Naive thymus-derived CD4-positive, alpha-beta T cell (primary cell): Measurements from ENCODE around the gene TRIM9. TPM values are rescaled to one million over a fixed set of nuclear protein-coding genes. Genes with fewer than 3 reads are reported as not detected.

Experiments
- ATAC-seq: fragments of 150-1000 bp; cut with Tn5 transposase; 2 replicates; pipeline ENCODE4 v1.10.0; 2021; ENCODE audit warnings: mild to moderate bottlenecking, moderate library complexity
- CTCF ChIA-PET: fragments of 350-600 bp; sonication (Branson Sonifier 250); formaldehyde crosslinking; loops from one replicate; lab custom pipeline; 2021; ENCODE audit warnings: antibody characterized with exemption; lab: Charles Lee
- POLR2A ChIA-PET: fragments of 350-600 bp; sonication (Branson Sonifier 250); formaldehyde crosslinking; loops from one replicate; lab custom pipeline; 2021; ENCODE audit warnings: antibody characterized with exemption, inconsistent platforms; lab: Charles Lee
- DNase-seq, 9 donors: peaks; one replicate each; pipeline versions ENCODE4 v3.0.0 to v3.0.0-alpha.2; 2020 to 2022; ENCODE audit warnings: mixed read lengths in 1 of 9
- H3K27ac ChIP-seq: one replicate; pipeline ENCODE4 v1.7.0; 2013; ENCODE audit warnings: mild to moderate bottlenecking, low read depth, low read length, moderate library complexity
- H3K27me3 ChIP-seq, 2 donors: one replicate each; pipeline ENCODE4 v1.7.0; 2013; ENCODE audit warnings: low read length in 2 of 2, mild to moderate bottlenecking in 2 of 2, moderate library complexity in 2 of 2; ENCODE audit not compliant: control insufficient read depth in 2 of 2, insufficient read depth in 2 of 2
- H3K36me3 ChIP-seq, 3 experiments: 1 replicate in 2 of 3; 2 replicates in 1 of 3; pipeline ENCODE4 v1.7.0; 2013; ENCODE audit warnings: low read length in 3 of 3, mild to moderate bottlenecking in 3 of 3, moderate library complexity in 1 of 3; ENCODE audit not compliant: insufficient read depth in 3 of 3, control insufficient read depth in 2 of 3
- H3K4me1 ChIP-seq, 2 donors: one replicate each; pipeline ENCODE4 v1.7.0; 2013; ENCODE audit warnings: low read length in 2 of 2, mild to moderate bottlenecking in 2 of 2, moderate library complexity in 1 of 2; ENCODE audit not compliant: control insufficient read depth in 2 of 2, insufficient read depth in 2 of 2
- H3K4me3 ChIP-seq: 2 replicates; pipeline ENCODE4 v1.7.0; 2013; ENCODE audit warnings: mild to moderate bottlenecking, low read length
- H3K9me3 ChIP-seq, 3 experiments: 1 replicate in 2 of 3; 2 replicates in 1 of 3; pipeline ENCODE4 v1.7.0; 2013; ENCODE audit warnings: low read length in 3 of 3; ENCODE audit not compliant: control insufficient read depth in 2 of 3
- H3K27ac Mint-ChIP-seq, 9 donors: one replicate each; pipeline ENCODE4 v1.8.0; 2020 to 2022; ENCODE audit warnings: mixed read lengths in 9 of 9, mild to moderate bottlenecking in 8 of 9, moderate library complexity in 5 of 9, inconsistent platforms in 2 of 9
- H3K27me3 Mint-ChIP-seq, 5 donors: one replicate each; pipeline ENCODE4 v1.8.0; 2021 to 2022; ENCODE audit warnings: mixed read lengths in 5 of 5, mild to moderate bottlenecking in 1 of 5
- H3K36me3 Mint-ChIP-seq, 5 donors: one replicate each; pipeline ENCODE4 v1.8.0; 2020 to 2022; ENCODE audit warnings: mixed read lengths in 5 of 5, mild to moderate bottlenecking in 3 of 5, inconsistent platforms in 1 of 5
- H3K4me1 Mint-ChIP-seq, 7 donors: one replicate each; pipeline ENCODE4 v1.8.0; 2020 to 2022; ENCODE audit warnings: mixed read lengths in 7 of 7, mild to moderate bottlenecking in 3 of 7, inconsistent platforms in 1 of 7
- H3K4me3 Mint-ChIP-seq, 10 donors: one replicate each; pipeline ENCODE4 v1.8.0; 2020 to 2022; ENCODE audit warnings: mild to moderate bottlenecking in 10 of 10, mixed read lengths in 10 of 10, moderate library complexity in 6 of 10, inconsistent platforms in 2 of 10
- H3K9me3 Mint-ChIP-seq, 11 donors: one replicate each; pipeline ENCODE4 v1.8.0; 2020 to 2022; ENCODE audit warnings: mixed read lengths in 11 of 11, mild to moderate bottlenecking in 4 of 11, inconsistent platforms in 1 of 11, moderate library complexity in 1 of 11
- intact Hi-C, 2 donors: fragments of 100-400 bp; cut with micrococcal nuclease; formaldehyde crosslinking; loops; one replicate each; pipeline ENCODE4 v1.15.1; 2023
- polyA plus RNA-seq, 2 donors: library from polyadenylated mRNA; unstranded; fragments of 300-500 nt; fragmentation: Illumina TruSeq; gene quantifications; one replicate each; pipeline ENCODE4 v1.2.3, GENCODE V29; 2021
- total RNA-seq, 6 experiments: library from RNA in 5 of 6; stranded (reverse) in 5 of 6; gene quantifications; 1 replicate in 5 of 6; 2 replicates in 1 of 6; pipeline ENCODE4 v1.2.3 and lab custom pipeline; 2021 to 2026

The TRIM9 gene
- total and polyA plus RNA-seq, 7 experiments from 2014 or later: 0.04 to 1.7 (median 0.37) TPM

- intact Hi-C loops: no loop called here
- CTCF ChIA-PET: no interaction called here
- POLR2A ChIA-PET: no interaction called here
- Mint-ChIP-seq H3K27ac (no peak overlapping the region), H3K4me1 (no peaks in the 10 kb centered on the region), H3K9me3 (peaks cover 0 to 2% (median 0%) of the 10 kb centered on the region in 11 donors), H3K27me3 (peaks cover 0 to 16% (median 5%) of the 10 kb centered on the region in 5 donors), H3K36me3 (no peaks in the 10 kb centered on the region), H3K4me3 (no peak overlapping the region)
- H3K27me3 ChIP-seq: no peaks in the 10 kb centered on the region
- no peaks in the 10 kb centered on the region for H3K9me3 ChIP-seq
- no peaks in the 10 kb centered on the region for H3K4me1 ChIP-seq
- no peak for ATAC-seq
- no peaks in the 10 kb centered on the region for H3K36me3 ChIP-seq
- H3K27ac ChIP-seq: no peak overlapping the region
- no peak for DNase-seq
- no peak overlapping the region for H3K4me3 ChIP-seq
These were observed 49.9 kb downstream of the TRIM9 start for GRCh38 chr14:51044961-51045360.

DNA sequence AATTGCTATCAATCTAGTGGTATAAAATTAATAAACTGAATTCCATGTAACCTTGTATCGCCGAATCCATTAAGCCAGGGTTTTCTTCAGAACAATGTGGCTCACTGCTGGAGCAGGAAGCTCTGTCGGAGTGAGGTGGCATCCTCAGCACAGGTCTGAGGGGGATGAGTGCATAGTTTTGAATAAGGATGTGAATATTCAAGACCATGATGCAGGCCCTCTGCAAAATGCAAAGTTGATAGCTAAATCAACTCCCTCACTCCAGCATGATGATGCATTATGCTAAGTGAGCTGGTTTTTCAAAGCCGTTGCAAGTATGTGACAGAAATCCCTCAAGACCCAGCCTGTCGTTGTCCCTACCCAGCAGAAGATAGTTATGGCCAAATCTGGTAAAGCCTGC, 53.0 kb downstream of the TRIM9 start:
- no peak for ATAC-seq
- no peak overlapping the region for H3K27ac ChIP-seq
- no peaks in the 10 kb centered on the region for H3K9me3 Mint-ChIP-seq

DNA sequence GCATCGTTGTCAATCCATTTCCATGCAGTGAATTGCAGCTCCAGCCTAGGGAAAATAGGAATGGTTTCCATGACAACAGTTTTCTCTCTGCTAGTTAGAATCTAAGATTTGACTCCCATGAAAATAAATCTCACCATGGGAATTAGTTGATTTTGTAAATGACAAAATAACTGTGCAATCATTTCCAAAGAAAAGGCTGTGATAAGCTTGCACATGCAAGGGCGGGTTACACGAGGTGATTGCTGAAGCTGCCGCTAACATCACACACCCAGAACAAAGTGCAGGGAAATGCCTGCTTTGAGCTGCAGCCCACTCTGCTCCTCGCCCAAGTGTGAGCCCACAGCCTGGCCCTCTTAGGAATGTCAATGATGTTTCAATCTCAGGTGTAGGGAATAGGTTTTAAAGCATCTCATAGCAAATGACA, 53.8 kb downstream of the TRIM9 start:
- H3K36me3 ChIP-seq: no peaks in the 10 kb centered on the region
- no peaks in the 10 kb centered on the region for H3K4me1 ChIP-seq
- no peak for DNase-seq
- no peaks in the 10 kb centered on the region for H3K27me3 ChIP-seq
- Mint-ChIP-seq H3K4me1 (no peaks in the 10 kb centered on the region), H3K9me3 (no peaks in the 10 kb centered on the region), H3K27ac (no peak overlapping the region), H3K4me3 (no peak overlapping the region), H3K27me3 (peaks cover 0 to 7% (median 5%) of the 10 kb centered on the region in 5 donors), H3K36me3 (no peaks in the 10 kb centered on the region)
- ChIA-PET CTCF (no interaction called here), POLR2A (no interaction called here)
- no peak for ATAC-seq
- no peak overlapping the region for H3K4me3 ChIP-seq
- H3K27ac ChIP-seq: no peak overlapping the region
- intact Hi-C loops: no loop called here
- H3K9me3 ChIP-seq: no peaks in the 10 kb centered on the region

More for the DNA sequence above, 53.0 kb downstream of the TRIM9 start:
- no peak overlapping the region for H3K4me3 Mint-ChIP-seq
- no peak for DNase-seq
- no peaks in the 10 kb centered on the region for H3K27me3 ChIP-seq
- no peaks in the 10 kb centered on the region for H3K4me1 Mint-ChIP-seq
- H3K27ac Mint-ChIP-seq: no peak overlapping the region
- no peaks in the 10 kb centered on the region for H3K4me1 ChIP-seq
- no peaks in the 10 kb centered on the region for H3K9me3 ChIP-seq
- peaks cover 0 to 10% (median 5%) of the 10 kb centered on the region in 5 donors for H3K27me3 Mint-ChIP-seq
- H3K4me3 ChIP-seq: no peak overlapping the region
- no peaks in the 10 kb centered on the region for H3K36me3 ChIP-seq
- no peaks in the 10 kb centered on the region for H3K36me3 Mint-ChIP-seq
- intact Hi-C loops: no loop called here
- CTCF ChIA-PET: no interaction called here
- POLR2A ChIA-PET: no interaction called here

DNA sequence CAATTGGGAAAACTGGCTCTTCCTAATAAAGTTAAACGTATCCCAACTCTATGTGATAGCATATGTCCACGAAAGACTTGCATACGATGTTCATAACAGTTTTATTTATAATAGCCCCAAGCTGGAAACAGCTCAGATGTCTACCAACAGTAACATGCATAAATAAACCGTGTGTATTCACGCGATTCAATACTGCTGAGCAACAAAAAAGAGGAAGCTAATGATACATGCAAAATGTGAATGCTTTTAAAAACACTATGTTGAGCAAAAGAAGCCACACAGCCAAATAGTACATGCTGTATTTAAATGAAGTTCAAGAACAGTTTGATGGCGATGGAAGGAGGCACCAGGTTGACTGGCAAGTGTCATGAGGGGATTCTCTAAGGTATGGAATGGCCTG, 55.7 kb downstream of the TRIM9 start:
- H3K9me3 Mint-ChIP-seq: no peaks in the 10 kb centered on the region
- Histone ChIP-seq H3K4me3 (no peak overlapping the region), H3K36me3 (no peaks in the 10 kb centered on the region), H3K9me3 (no peaks in the 10 kb centered on the region), H3K27me3 (no peaks in the 10 kb centered on the region), H3K27ac (no peak overlapping the region), H3K4me1 (no peaks in the 10 kb centered on the region)
- H3K4me3 Mint-ChIP-seq: no peak overlapping the region
- ChIA-PET CTCF (no interaction called here), POLR2A (no interaction called here)
- intact Hi-C loops: no loop called here
- H3K4me1 Mint-ChIP-seq: no peaks in the 10 kb centered on the region
- ATAC-seq: peak; percentile 24
- no peaks in the 10 kb centered on the region for H3K36me3 Mint-ChIP-seq
- H3K27me3 Mint-ChIP-seq: peaks cover 0 to 9% (median 4%) of the 10 kb centered on the region in 5 donors
- no peak overlapping the region for H3K27ac Mint-ChIP-seq
- DNase-seq: no peak

DNA sequence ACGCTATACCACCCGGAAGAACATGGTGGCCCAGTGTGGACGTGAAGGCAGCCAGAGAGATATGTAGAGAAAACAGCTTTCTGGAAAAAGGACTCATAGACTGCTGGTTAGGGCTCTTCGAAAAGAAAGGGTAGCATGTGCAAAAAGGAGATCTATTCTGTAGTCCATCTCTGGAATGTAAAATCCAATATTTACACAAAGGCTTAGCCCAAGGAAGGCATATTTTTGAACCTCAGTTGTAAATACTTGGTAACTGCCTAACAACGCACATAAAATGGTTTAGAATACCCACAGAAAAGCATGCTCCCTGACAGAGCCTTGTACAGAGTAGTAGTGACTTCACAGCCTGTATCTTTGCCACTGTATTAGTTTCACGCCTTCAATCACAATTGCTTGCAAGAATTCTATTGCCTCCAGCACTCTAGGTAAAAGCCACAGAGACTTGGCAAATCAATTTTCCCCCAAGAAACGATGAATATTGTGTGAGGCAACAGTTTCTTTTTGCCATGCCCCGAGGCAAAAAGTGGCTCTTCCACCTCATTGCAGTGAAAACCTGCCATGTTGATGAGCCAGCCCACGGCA, 59.2 kb downstream of the TRIM9 start:
- DNase-seq (no peak), ATAC-seq (no peak)
- H3K9me3 ChIP-seq: no peaks in the 10 kb centered on the region
- Mint-ChIP-seq H3K9me3 (no peaks in the 10 kb centered on the region), H3K4me1 (no peaks in the 10 kb centered on the region), H3K27me3 (peaks cover 0 to 6% (median 0%) of the 10 kb centered on the region in 5 donors), H3K36me3 (no peaks in the 10 kb centered on the region), H3K4me3 (no peak overlapping the region), H3K27ac (no peak overlapping the region)
- intact Hi-C loops: no loop called here
- no peak overlapping the region for H3K4me3 ChIP-seq
- POLR2A ChIA-PET: no interaction called here
- no peaks in the 10 kb centered on the region for H3K4me1 ChIP-seq
- no peak overlapping the region for H3K27ac ChIP-seq
- no peaks in the 10 kb centered on the region for H3K36me3 ChIP-seq
- CTCF ChIA-PET: no interaction called here
- H3K27me3 ChIP-seq: no peaks in the 10 kb centered on the region

DNA sequence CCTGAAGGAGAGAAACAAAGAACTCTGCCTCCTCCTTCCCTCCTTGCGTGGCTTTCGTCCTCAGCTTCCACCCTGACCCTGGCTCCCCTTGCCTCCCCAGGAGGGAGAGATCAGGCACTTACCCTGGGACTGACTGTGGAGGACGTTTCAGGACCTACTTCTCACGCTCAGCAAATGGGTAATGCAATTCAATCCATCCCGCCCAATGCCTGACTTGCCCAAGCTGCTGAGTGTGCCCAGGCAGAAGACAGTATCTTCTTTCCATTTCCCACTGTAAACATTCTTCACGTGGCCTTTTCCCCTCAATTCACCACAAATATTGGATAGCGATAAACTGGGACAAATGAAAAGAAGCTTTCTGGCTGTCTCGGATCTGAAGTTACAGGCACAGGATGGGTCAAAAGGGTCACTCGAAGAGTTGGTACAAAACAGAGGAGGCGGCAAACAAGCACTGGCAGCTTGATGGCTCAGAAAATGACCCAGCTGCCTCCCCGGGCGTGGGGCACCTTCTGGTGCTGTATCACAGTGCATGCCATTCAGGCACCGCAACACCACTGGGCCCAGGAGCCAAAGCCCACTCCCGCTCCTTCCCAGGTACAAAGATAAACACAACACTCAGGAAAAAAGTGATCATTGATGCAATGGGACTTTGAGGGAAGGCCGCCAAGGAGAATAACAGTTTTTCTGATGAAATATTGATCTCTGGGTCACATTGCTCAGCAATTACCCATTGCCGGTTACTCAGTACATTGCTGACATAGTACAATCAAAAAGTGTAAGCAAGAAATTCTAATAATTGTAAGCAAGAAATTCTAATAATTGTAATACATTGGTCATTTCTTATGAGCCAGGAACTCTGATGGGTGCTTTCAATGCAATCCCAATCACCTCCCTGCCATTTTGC, 65.8 kb downstream of the TRIM9 start:
- Mint-ChIP-seq H3K4me1 (no peaks in the 10 kb centered on the region), H3K27ac (no peak overlapping the region), H3K27me3 (peaks cover 0 to 11% (median 0%) of the 10 kb centered on the region in 5 donors), H3K4me3 (no peak overlapping the region), H3K36me3 (no peaks in the 10 kb centered on the region), H3K9me3 (no peaks in the 10 kb centered on the region)
- ChIA-PET POLR2A (no interaction called here), CTCF (interaction anchor here (0.6 kb wide), 1 partner anchor 244 kb away, joined by 3 read pairs; no protein-coding TSS in a partner anchor)
- H3K36me3 ChIP-seq: no peaks in the 10 kb centered on the region
- H3K9me3 ChIP-seq: no peaks in the 10 kb centered on the region
- no peak for DNase-seq
- no peaks in the 10 kb centered on the region for H3K4me1 ChIP-seq
- H3K27ac ChIP-seq: no peak overlapping the region
- H3K27me3 ChIP-seq: no peaks in the 10 kb centered on the region
- intact Hi-C loops: no loop called here
- H3K4me3 ChIP-seq: no peak overlapping the region
- ATAC-seq: no peak
